ENCODE measurements around the gene TBCK. TPM values are rescaled to one million over a fixed set of nuclear protein-coding genes. Genes with fewer than 3 reads are reported as not detected.

Gene TBCK
- total RNA-seq, 1 experiment from 2014 or later = 22.3 TPM

GRCh38 chr4:106353786-106354185, 37.8 kb upstream of the TBCK start:
- POLR2A ChIA-PET = no interaction called here
- Histone ChIP-seq H3K9me3 (ENCODE audit: control insufficient read depth in 1 of 2, insufficient read depth in 1 of 2, low read depth in 1 of 2, low read length in 2 of 2) (no peaks in the 10 kb centered on the region), H3K4me1 (ENCODE audit: control insufficient read depth in 1 of 2, insufficient read depth in 2 of 2, low read length in 2 of 2) (no peaks in the 10 kb centered on the region), H3K36me3 (ENCODE audit: control insufficient read depth in 1 of 2, insufficient read depth in 2 of 2, low read length in 2 of 2) (peaks cover 3 to 7% of the 10 kb centered on the region in 2 experiments; a peak in 2 of 4 replicates), H3K9me2 (ENCODE audit: insufficient read depth) (no peaks in the 10 kb centered on the region), H3K79me2 (ENCODE audit: insufficient read depth, low read length) (no peaks in the 10 kb centered on the region), H3K4me2 (ENCODE audit: low read length) (no peak overlapping the region), H3K27me3 (ENCODE audit: insufficient read depth, low read length) (no peaks in the 10 kb centered on the region), H3K9ac (ENCODE audit: low read length) (no peak overlapping the region), H2AFZ (ENCODE audit: low read depth, low read length, poor library complexity, severe bottlenecking) (no peak overlapping the region), H3K4me3 (replicated peaks in 1 of 2; ENCODE audit: low read depth in 1 of 2, low read length in 2 of 2) (no peak overlapping the region), H4K20me1 (ENCODE audit: insufficient read depth) (no peaks in the 10 kb centered on the region), H3K27ac (ENCODE audit: low read depth, low read length) (no peak overlapping the region)
- RAD21 ChIA-PET (ENCODE audit: low non-redundant PET in 1 of 2, low total read pairs in 2 of 2, uncharacterized antibody in 2 of 2, unreplicated experiment in 2 of 2) = no interaction called here
- CTCF ChIA-PET = interaction anchor here (0.8 kb wide), 1 partner anchor 88 kb away, joined by 3 read pairs; no protein-coding TSS in a partner anchor
- TF ChIP-seq POLR2AphosphoS5 (IDR thresholded peaks at IDR 0.05; ENCODE audit: low read depth, low read length) (no peak), CBX3 (IDR thresholded peaks at IDR 0.05; ENCODE audit: low read depth) (no peak), YY1 (IDR thresholded peaks at IDR 0.05; ENCODE audit: extremely low read depth, insufficient replicate concordance, low read depth, low read length) (no peak), ZBTB33 (IDR thresholded peaks at IDR 0.05; ENCODE audit: extremely low read depth, insufficient replicate concordance, low read length) (no peak), POLR2A (IDR thresholded peaks at IDR 0.05; ENCODE audit: borderline replicate concordance, extremely low read depth, insufficient read depth, insufficient read length) (no peak), CEBPB (IDR thresholded peaks at IDR 0.05; ENCODE audit: low read depth) (no peak)
- TF ChIP-seq, protein P1, sequence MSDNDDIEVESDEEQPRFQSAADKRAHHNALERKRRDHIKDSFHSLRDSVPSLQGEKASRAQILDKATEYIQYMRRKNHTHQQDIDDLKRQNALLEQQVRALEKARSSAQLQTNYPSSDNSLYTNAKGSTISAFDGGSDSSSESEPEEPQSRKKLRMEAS (IDR thresholded peaks at IDR 0.05) = no peak
- TF ChIP-seq, protein P2, sequence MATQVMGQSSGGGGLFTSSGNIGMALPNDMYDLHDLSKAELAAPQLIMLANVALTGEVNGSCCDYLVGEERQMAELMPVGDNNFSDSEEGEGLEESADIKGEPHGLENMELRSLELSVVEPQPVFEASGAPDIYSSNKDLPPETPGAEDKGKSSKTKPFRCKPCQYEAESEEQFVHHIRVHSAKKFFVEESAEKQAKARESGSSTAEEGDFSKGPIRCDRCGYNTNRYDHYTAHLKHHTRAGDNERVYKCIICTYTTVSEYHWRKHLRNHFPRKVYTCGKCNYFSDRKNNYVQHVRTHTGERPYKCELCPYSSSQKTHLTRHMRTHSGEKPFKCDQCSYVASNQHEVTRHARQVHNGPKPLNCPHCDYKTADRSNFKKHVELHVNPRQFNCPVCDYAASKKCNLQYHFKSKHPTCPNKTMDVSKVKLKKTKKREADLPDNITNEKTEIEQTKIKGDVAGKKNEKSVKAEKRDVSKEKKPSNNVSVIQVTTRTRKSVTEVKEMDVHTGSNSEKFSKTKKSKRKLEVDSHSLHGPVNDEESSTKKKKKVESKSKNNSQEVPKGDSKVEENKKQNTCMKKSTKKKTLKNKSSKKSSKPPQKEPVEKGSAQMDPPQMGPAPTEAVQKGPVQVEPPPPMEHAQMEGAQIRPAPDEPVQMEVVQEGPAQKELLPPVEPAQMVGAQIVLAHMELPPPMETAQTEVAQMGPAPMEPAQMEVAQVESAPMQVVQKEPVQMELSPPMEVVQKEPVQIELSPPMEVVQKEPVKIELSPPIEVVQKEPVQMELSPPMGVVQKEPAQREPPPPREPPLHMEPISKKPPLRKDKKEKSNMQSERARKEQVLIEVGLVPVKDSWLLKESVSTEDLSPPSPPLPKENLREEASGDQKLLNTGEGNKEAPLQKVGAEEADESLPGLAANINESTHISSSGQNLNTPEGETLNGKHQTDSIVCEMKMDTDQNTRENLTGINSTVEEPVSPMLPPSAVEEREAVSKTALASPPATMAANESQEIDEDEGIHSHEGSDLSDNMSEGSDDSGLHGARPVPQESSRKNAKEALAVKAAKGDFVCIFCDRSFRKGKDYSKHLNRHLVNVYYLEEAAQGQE (IDR thresholded peaks at IDR 0.05; ENCODE audit: low read depth) = no peak
- intact Hi-C loops (cut with micrococcal nuclease) = no loop called here
- ATAC-seq (no peak), DNase-seq (ENCODE audit: low read depth, low spot score) (no peak)
- BruUV-seq (replicated peaks) = no TSS peak
